A673 (cell line): ENCODE measurements around the gene ANKS1B.

Experiments
- EZH2 ChIP-seq: fragments of 200-600 bp; sonication (generic); IDR thresholded peaks from 2 replicates; pipeline ENCODE4 v1.6.1; 2017; ENCODE audit warnings: borderline replicate concordance, low read depth, mild to moderate bottlenecking, mixed read lengths, antibody characterized with exemption, low read length; ENCODE audit not compliant: poor library complexity, severe bottlenecking
- TF ChIP-seq, protein P1 (sequence below): fragments of 300-800, 200-600 bp; sonication (generic); conservative IDR thresholded peaks from 2 replicates; pipeline ENCODE4 v1.5.1; 2017; ENCODE audit warnings: low read depth, mild to moderate bottlenecking, antibody characterized with exemption, low read length, moderate library complexity, mixed read lengths

DNA sequence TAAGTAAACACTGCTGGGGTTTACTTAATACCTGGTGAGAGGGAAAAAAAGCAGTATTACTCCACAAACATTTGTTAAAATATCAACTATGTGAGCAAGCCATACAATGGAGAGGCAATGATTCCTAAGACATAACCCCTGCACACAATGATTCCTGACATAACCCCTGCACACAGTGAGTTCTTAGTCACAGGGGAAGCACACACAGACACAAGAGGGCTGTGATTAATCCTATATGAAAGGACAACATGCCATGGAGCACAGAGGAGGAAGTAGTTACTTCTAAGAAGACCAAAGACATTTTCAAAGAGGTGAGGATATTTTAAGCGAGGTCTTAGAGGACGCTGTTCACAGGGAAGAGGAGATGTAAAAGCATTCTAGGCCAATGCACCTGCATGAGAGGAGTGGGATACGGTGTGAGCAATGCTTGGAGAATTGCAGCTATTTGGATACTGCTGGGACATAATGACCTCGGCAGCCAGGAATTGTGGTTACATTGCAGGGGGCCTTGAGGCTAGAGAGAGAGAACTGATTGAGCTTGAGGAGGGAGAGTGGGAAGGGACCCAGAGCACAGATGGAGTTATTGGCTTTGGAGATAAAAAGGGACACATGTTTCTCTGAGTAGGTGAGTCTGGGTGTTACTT, 1127.7 kb downstream of the ANKS1B start:
- TF ChIP-seq, protein P1, sequence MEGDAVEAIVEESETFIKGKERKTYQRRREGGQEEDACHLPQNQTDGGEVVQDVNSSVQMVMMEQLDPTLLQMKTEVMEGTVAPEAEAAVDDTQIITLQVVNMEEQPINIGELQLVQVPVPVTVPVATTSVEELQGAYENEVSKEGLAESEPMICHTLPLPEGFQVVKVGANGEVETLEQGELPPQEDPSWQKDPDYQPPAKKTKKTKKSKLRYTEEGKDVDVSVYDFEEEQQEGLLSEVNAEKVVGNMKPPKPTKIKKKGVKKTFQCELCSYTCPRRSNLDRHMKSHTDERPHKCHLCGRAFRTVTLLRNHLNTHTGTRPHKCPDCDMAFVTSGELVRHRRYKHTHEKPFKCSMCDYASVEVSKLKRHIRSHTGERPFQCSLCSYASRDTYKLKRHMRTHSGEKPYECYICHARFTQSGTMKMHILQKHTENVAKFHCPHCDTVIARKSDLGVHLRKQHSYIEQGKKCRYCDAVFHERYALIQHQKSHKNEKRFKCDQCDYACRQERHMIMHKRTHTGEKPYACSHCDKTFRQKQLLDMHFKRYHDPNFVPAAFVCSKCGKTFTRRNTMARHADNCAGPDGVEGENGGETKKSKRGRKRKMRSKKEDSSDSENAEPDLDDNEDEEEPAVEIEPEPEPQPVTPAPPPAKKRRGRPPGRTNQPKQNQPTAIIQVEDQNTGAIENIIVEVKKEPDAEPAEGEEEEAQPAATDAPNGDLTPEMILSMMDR, result no peak
- no peak for TF ChIP-seq EZH2
